GM19455 (cell line): ENCODE results near the gene PGRMC1.
"Not testable (repeated sequence)": the region's sequence is repeated elsewhere in the genome, so short reads cannot be mapped to it uniquely, and the experiment has no call there.

ENCODE experiments used
- ATAC-seq: cut with Tn5 transposase; IDR thresholded peaks from one replicate; pipeline ENCODE4 v1.9.1; 2021; ENCODE audit not compliant: unreplicated experiment

Gene PGRMC1

GRCh38 chrX:119231936-119232445, 4.1 kb upstream of the PGRMC1 start:
- no peak for ATAC-seq

DNA sequence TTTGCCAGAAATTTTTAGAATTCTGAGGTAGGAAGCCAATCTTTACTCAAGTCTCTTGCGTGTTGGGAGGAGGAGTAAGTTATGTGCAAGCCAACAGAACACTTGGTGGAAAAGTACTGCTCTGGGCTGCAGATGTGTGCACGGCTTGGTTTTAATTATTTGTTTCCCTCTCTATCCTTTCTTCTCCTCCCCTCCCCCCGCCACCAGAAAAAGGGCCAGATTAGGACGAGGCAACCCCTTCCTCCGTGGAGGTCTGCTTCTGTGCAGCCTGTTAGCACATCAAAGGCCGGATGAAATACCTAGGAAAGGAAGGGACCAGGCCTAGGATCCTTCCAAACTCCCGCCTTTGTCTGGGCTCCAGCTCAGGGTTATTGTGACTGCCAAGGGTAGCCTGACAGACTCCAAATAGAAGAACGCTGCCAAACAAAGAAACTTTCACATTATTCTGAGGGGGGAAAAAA, 1.0 kb upstream of the PGRMC1 start:
- no peak for ATAC-seq

- ATAC-seq: peak; percentile 40
Observed at GRCh38 chrX:119236623-119237561, 807 bp downstream of the PGRMC1 start.

DNA sequence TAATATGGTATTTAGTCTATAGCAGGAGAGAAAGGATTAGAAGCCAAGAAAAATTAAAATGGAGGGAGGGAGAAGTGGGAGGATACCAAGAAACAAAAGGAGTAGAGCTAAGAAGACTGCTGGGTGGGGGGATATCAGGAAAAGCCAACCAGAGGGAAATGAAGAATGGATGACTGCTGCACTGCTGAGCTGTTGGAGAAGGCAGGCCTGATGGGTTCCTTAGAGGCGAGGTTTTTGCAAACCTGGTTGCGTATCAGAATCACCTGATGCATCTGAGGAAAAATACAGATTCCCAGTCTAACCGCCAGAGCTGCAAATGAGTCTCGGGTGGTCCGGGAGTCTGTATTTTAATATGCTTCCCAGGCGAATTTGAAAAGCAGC, 1.5 kb downstream of the PGRMC1 start:
- ATAC-seq: no peak

- no peak for ATAC-seq
Observed at GRCh38 chrX:119238557-119238956, 2.5 kb downstream of the PGRMC1 start.

- no peak for ATAC-seq
Observed at GRCh38 chrX:119240356-119240755, 4.3 kb downstream of the PGRMC1 start.

DNA sequence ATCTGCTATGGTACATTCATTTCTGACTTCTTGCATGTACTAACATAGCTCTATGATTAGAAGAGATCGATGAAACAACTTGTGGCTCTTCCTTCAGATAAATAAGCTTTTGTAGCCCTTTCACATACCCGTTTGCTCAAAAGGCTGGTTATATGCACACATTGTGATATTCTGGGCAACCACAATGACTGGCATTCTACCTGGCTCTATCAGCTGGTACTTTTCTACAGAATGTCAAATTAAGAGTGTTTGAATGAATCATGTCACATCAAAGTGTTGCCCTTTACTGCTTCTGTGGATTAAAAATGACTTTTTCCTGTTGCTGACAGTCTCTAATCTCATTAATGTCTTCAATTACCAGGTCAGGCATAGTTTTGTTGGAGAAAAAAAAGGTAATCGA, 11.6 kb downstream of the PGRMC1 start:
- no peak for ATAC-seq

- no peak for ATAC-seq
Observed at GRCh38 chrX:119249891-119250290, 13.8 kb downstream of the PGRMC1 start.

DNA sequence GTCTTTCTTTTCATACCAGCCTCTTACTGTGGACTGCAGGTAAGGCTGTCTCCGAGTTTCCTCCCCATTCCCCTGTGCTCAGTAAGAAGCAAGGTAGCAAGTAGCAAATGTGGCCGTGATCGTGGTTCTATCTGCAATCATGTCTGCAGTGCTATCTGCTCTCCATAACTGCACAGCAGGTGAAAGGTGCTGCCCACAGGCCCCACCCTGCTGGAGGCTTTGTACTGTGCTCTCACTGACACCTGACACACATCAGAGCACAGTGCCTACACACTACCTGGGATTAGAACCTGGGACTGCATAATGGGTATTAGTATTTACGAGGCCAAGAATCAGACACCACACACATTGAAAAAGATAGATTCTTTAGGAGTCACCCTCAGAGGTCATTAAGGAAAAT, 15.3 kb downstream of the PGRMC1 start:
- ATAC-seq: no peak

GRCh38 chrX:119252716-119253115, 16.6 kb downstream of the PGRMC1 start:
- ATAC-seq: no peak

GRCh38 chrX:119266364-119266995, 30.4 kb downstream of the PGRMC1 start:
- no peak for ATAC-seq

DNA sequence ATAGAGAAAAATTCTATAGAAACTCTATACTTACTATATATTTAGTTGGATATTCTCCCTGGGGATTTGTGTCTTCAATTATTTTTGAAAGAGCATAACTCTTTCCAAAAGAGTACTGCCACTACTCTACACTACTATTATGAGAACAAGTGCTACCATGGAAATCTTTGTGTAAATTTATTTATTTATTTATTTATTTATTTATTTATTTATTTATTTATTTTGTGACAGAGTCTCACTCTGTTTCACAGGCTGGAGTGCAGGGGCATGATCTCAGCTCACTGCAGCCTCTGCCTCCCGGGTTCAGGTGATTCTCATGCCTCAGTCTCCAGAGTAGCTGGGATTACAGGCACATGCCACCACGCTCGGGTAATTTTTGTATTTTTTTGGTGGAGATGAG, 31.0 kb downstream of the PGRMC1 start:
- ATAC-seq: not testable (repeated sequence)

- ATAC-seq: no peak
Observed at GRCh38 chrX:119272882-119273419, 36.9 kb downstream of the PGRMC1 start.

DNA sequence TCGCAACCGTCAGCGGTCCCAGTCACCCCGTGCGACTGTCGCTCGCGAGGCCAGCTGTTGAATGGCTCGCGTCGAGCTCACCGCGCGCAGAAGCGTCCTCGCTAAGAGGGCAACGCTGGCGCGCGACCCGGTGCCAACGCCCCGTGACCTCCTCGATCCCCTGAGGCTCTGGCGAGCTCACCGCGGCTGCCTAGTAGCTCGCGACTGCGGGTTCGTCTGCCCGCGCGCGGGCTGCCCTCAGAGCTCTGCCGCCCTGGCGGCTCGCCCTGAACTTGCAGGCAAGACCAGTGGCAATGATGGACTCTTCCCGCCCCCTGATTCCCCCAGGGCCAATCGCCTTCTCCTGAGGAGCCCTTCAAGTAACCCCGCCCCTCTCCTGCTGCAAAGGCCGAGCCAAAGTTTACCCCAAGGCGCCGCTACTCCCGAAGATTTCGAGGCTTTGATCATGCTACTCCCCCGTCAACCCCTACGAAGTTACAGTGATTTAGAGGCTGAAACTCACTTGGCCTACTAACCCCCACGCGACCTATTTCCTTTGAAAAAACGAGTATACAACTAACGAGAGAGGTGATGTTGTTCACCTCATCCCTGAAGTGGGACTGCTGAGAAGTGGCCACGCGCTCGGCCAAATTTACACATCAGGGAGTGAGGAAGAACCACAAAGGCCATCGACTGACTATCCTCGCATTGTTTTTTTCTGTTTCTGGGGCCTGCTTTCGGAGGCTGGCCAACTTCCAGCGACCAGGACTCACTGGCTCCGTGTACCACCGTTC, 37.5 kb downstream of the PGRMC1 start:
- ATAC-seq: no peak

GRCh38 chrX:119282347-119282746, 46.3 kb downstream of the PGRMC1 start:
- ATAC-seq: not testable (repeated sequence)

DNA sequence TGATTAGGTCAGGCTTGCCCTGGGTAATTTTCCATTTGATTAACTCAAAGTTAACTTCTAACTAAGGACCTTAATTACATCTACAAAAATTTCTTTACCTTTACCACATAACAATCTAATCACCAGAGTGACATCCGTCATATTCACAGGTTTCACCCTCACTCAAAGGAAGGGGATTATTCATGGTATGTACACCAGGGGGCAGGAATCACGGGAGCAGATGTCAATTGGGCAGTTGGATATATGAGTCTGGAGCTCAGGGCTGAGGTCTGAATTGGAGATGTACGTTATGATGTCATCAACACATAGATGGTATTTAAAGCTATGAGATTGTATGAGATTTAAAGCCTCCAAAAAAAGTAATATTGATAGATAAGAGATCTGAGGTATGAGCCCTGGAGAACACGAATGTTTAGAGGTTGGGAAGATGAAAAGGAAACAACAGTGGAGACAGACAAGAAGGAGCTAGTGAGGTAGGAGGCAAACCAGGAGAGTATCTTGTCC, 52.9 kb downstream of the PGRMC1 start:
- no peak for ATAC-seq

DNA sequence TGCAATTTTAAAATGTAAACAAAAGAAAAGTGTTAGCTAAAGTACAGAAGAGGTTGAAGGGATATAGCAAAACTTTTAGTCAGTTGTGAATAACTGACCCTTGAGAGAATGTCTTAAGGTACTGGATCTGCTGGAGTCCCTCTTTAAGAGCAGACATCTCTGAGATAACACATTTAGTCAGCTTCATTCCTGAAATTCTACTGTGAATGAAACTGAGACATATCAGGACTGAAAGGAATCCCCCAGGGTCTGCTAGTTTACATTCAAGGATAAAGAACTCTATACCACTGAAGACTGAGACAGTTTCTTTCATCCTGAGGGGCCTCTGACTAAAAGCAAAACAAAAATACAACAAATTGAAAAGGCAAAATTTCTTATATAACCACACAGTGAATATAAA, 54.4 kb downstream of the PGRMC1 start:
- ATAC-seq: no peak

GRCh38 chrX:119291246-119291645, 55.2 kb downstream of the PGRMC1 start:
- not testable (repeated sequence) for ATAC-seq

DNA sequence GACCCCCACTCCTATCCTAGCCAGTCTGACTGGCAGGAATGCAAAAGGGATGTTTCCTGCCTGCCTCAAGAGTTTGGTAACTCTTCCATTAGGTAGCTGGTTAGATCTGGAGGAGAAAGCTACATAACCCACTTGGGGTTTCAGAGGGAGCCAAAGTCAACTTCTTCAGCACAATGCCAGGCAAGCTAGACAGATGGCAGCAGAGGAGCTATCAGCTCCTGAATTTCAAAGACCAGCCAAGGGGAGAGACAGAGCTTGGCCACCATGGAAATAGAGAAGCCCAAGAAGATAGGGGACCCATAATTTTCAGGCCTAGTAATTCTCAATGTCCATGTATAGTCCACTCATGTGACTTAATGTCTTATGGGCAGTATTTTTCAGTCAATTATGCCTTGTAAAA, 56.4 kb downstream of the PGRMC1 start:
- no peak for ATAC-seq
